Loucy (cell line): Measurements from ENCODE around the gene TEX48.

Experiments
- H2AFZ ChIP-seq: fragments of 200-600 bp; sonication (generic); 2 replicates; pipeline ENCODE4 v1.6.0; 2016; ENCODE audit warnings: antibody characterized with exemption, mild to moderate bottlenecking, low read length, moderate library complexity
- H3F3A ChIP-seq: fragments of 200-600 bp; 2 replicates; pipeline ENCODE4 v1.6.0; 2016; ENCODE audit warnings: antibody characterized with exemption, low read depth, mild to moderate bottlenecking
- H3K27me3 ChIP-seq: fragments of 200-600 bp; sonication (generic); 2 replicates; pipeline ENCODE4 v1.6.1; 2014; ENCODE audit warnings: low read length, mild to moderate bottlenecking; ENCODE audit not compliant: insufficient read depth, poor library complexity, severe bottlenecking
- H3K36me3 ChIP-seq: fragments of 200-600 bp; sonication (generic); 2 replicates; pipeline ENCODE4 v1.6.1; 2016; ENCODE audit warnings: low read length; ENCODE audit not compliant: insufficient read depth
- H3K4me1 ChIP-seq: fragments of 200-600 bp; sonication (generic); 2 replicates; pipeline ENCODE4 v1.5.1; 2014; ENCODE audit warnings: low read length, mild to moderate bottlenecking; ENCODE audit not compliant: insufficient read depth, poor library complexity, severe bottlenecking
- H3K4me2 ChIP-seq: fragments of 200-600 bp; sonication (generic); 2 replicates; pipeline ENCODE4 v1.6.0; 2014; ENCODE audit warnings: antibody characterized with exemption, low read length, low read depth, mild to moderate bottlenecking; ENCODE audit not compliant: poor library complexity, severe bottlenecking
- H3K4me3 ChIP-seq: fragments of 200-600 bp; sonication (generic); 2 replicates; pipeline ENCODE4 v1.5.1; 2014; ENCODE audit warnings: low read length, mild to moderate bottlenecking, mixed read lengths; ENCODE audit not compliant: poor library complexity, severe bottlenecking
- H3K79me2 ChIP-seq: fragments of 200-600 bp; sonication (generic); 2 replicates; pipeline ENCODE4 v1.6.1; 2014; ENCODE audit warnings: low read length; ENCODE audit not compliant: insufficient read depth
- H3K9ac ChIP-seq: fragments of 200-600 bp; sonication (generic); 2 replicates; pipeline ENCODE4 v1.6.0; 2014; ENCODE audit warnings: mild to moderate bottlenecking, low read depth, low read length, moderate library complexity; ENCODE audit not compliant: poor library complexity, severe bottlenecking
- H3K9me2 ChIP-seq: fragments of 200-600 bp; sonication (generic); replicated peaks from 2 replicates; pipeline ENCODE4 v1.6.1; 2016; ENCODE audit warnings: low read depth, low read length, mixed read lengths
- H3K9me3 ChIP-seq: fragments of 200-600 bp; sonication (generic); 2 replicates; pipeline ENCODE4 v1.6.1; 2014; ENCODE audit warnings: mild to moderate bottlenecking, antibody characterized with exemption, low read length, low read depth; ENCODE audit not compliant: insufficient read depth
- H4K20me1 ChIP-seq: fragments of 200-600 bp; sonication (generic); 2 replicates; pipeline ENCODE4 v1.6.0; 2014; ENCODE audit warnings: antibody characterized with exemption, low read length, mild to moderate bottlenecking; ENCODE audit not compliant: insufficient read depth, poor library complexity, severe bottlenecking
- EZH2phosphoT487 ChIP-seq: fragments of 200-600 bp; IDR thresholded peaks from 2 replicates; pipeline ENCODE4 v1.6.1; 2018; ENCODE audit warnings: antibody characterized with exemption, mild to moderate bottlenecking, moderate library complexity, borderline replicate concordance
- TF ChIP-seq, protein P1 (sequence below): fragments of 200-600 bp; sonication (generic); conservative IDR thresholded peaks from 2 replicates; pipeline ENCODE4 v1.5.1; 2014; ENCODE audit warnings: mild to moderate bottlenecking, antibody characterized with exemption, low read length

Gene TEX48, protein sequence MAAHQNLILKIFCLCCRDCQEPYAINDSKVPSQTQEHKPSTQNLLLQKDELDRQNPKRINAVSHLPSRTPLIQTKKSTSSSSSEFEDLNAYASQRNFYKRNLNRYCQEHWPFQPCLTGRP

DNA sequence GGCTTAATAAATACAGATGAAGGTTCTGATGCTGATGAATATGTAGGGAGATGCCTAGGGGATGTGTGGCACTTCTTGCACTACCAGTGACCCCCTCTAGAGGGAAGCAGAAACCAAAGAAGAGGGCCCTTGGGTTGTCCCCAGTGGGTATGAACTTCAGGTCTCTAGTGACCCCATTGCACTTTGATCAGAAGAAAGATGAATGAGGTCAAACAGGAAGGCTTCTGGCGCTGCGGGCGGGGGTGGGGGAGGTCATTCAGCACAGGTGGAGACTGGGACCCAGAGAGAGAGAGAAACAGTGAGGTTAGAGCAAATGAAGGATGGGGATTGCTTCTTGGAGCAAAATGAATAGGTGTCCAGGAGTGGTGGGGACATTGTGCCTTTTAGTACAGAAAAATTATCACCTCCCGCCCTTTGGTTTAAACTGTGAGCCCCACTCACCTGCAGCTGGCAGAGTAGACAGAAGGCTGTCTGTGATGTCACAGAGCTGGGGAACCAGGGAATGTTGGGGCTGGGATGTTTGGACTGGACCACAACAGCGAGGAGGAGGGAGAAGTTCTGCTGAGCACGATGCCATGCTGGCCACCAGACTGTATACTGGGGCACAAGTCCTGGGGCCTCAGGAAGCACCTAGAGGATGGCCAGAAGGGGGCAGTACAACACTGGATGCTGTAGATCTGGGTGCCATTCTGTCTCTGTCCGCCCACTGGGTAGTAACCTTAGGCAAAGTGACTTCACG, at the start of gene TEX48:
TSS of gene TEX48 (minus strand) at position 599 of the 739 bp plus-strand sequence. CDS start 10,469 bp downstream, outside the sequence.
- Histone ChIP-seq H3F3A (no peaks in the 10 kb centered on the region), H2AFZ (peak within 1 kb of the TSS; percentile 7; the same call in 1 of the 2 replicates), H3K4me3 (no peak within 1 kb of the TSS), H3K9me2 (no peaks in the 10 kb centered on the region), H3K27me3 (no peaks in the 10 kb centered on the region), H3K36me3 (no peaks in the 10 kb centered on the region), H3K4me2 (peak within 1 kb of the TSS; percentile 1), H3K4me1 (no peaks in the 10 kb centered on the region), H3K79me2 (no peaks in the 10 kb centered on the region), H4K20me1 (no peaks in the 10 kb centered on the region), H3K9ac (no peak within 1 kb of the TSS), H3K9me3 (no peaks in the 10 kb centered on the region)
- TF ChIP-seq, protein P1, sequence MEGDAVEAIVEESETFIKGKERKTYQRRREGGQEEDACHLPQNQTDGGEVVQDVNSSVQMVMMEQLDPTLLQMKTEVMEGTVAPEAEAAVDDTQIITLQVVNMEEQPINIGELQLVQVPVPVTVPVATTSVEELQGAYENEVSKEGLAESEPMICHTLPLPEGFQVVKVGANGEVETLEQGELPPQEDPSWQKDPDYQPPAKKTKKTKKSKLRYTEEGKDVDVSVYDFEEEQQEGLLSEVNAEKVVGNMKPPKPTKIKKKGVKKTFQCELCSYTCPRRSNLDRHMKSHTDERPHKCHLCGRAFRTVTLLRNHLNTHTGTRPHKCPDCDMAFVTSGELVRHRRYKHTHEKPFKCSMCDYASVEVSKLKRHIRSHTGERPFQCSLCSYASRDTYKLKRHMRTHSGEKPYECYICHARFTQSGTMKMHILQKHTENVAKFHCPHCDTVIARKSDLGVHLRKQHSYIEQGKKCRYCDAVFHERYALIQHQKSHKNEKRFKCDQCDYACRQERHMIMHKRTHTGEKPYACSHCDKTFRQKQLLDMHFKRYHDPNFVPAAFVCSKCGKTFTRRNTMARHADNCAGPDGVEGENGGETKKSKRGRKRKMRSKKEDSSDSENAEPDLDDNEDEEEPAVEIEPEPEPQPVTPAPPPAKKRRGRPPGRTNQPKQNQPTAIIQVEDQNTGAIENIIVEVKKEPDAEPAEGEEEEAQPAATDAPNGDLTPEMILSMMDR, result peak; percentile 73
- no peak for TF ChIP-seq EZH2phosphoT487

GRCh38 chr9:114731701-114732100, 49.7 kb upstream of the TEX48 start:
- no peak overlapping the region for H3K4me3 ChIP-seq
- H3K9me2 ChIP-seq, result no peaks in the 10 kb centered on the region
- no peaks in the 10 kb centered on the region for H4K20me1 ChIP-seq
- H3K9me3 ChIP-seq, result no peaks in the 10 kb centered on the region
- no peak for TF ChIP-seq EZH2phosphoT487
- TF ChIP-seq, protein P1, result no peak
- no peak overlapping the region for H3K4me2 ChIP-seq
- no peaks in the 10 kb centered on the region for H3K36me3 ChIP-seq
- H3K79me2 ChIP-seq, result no peaks in the 10 kb centered on the region
- H3K9ac ChIP-seq, result no peak overlapping the region
- no peaks in the 10 kb centered on the region for H3K27me3 ChIP-seq
- H3F3A ChIP-seq, result no peaks in the 10 kb centered on the region
- no peak overlapping the region for H2AFZ ChIP-seq
- no peaks in the 10 kb centered on the region for H3K4me1 ChIP-seq

- Histone ChIP-seq H4K20me1 (no peaks in the 10 kb centered on the region), H3K9me3 (no peaks in the 10 kb centered on the region), H3K4me1 (no peaks in the 10 kb centered on the region), H3K79me2 (no peaks in the 10 kb centered on the region), H3K27me3 (no peaks in the 10 kb centered on the region), H3F3A (no peaks in the 10 kb centered on the region), H2AFZ (no peak overlapping the region), H3K9me2 (no peaks in the 10 kb centered on the region), H3K4me3 (no peak overlapping the region), H3K4me2 (no peak overlapping the region), H3K9ac (no peak overlapping the region), H3K36me3 (no peaks in the 10 kb centered on the region)
- TF ChIP-seq EZH2phosphoT487, result no peak
- TF ChIP-seq, protein P1, result no peak
Observed at GRCh38 chr9:114729706-114730105, 47.7 kb upstream of the TEX48 start.
